BJ (cell line): ENCODE data around the gene ELFN2. TPM values are rescaled to one million over a fixed set of nuclear protein-coding genes. Genes with fewer than 3 reads are reported as not detected.

Experiments used
- CTCF ChIA-PET: fragments of 350-600 bp; formaldehyde crosslinking; extraction: SDS; loops from one replicate; lab custom pipeline; 2021; ENCODE audit warnings: antibody characterized with exemption, inconsistent platforms; lab: Yijun Ruan, JAX
- POLR2A ChIA-PET: fragments of 300-600 bp; sonication (Branson Sonifier 250); formaldehyde crosslinking; extraction: SDS; loops from one replicate; lab custom pipeline; 2021; ENCODE audit warnings: antibody characterized with exemption; lab: Charles Lee
- DNase-seq: peaks from one replicate; pipeline ENCODE4 v3.0.0-alpha.2; 2011; ENCODE audit warnings: low read depth
- H3K27me3 ChIP-seq: 2 replicates; pipeline ENCODE4 v1.6.0; 2011; ENCODE audit warnings: low read length; ENCODE audit not compliant: control insufficient read depth, insufficient read depth
- H3K36me3 ChIP-seq: 2 replicates; pipeline ENCODE4 v1.5.1; 2011; ENCODE audit warnings: low read length; ENCODE audit not compliant: control insufficient read depth, insufficient read depth
- H3K4me3 ChIP-seq: 2 replicates; pipeline ENCODE4 v1.5.1; 2011; ENCODE audit warnings: low read depth, mild to moderate bottlenecking, control low read depth, low read length
- polyA plus RNA-seq: library from polyadenylated mRNA; depleted of rRNA; stranded (reverse); fragments of >200 nt; gene quantifications from 2 replicates; pipeline ENCODE4 v1.2.3, GENCODE V29; 2011
- TF ChIP-seq, protein P1 (sequence below): IDR thresholded peaks from 2 replicates; pipeline ENCODE4 v1.5.1; 2011; ENCODE audit warnings: low read depth, mild to moderate bottlenecking, control low read depth, inconsistent platforms, low read length, moderate library complexity; ENCODE audit not compliant: insufficient read depth

The ELFN2 gene
- polyA plus RNA-seq, 1 experiment: 0.34 TPM

GRCh38 chr22:37433786-37434185 lies 6.5 kb upstream of the ELFN2 start:
- DNase-seq: no peak
- ChIA-PET POLR2A (no interaction called here), CTCF (interaction anchor here (1.4 to 7.6 kb wide), 2 partner anchors 111 to 174 kb away, joined by 6 to 196 read pairs; no protein-coding TSS in a partner anchor)

DNA sequence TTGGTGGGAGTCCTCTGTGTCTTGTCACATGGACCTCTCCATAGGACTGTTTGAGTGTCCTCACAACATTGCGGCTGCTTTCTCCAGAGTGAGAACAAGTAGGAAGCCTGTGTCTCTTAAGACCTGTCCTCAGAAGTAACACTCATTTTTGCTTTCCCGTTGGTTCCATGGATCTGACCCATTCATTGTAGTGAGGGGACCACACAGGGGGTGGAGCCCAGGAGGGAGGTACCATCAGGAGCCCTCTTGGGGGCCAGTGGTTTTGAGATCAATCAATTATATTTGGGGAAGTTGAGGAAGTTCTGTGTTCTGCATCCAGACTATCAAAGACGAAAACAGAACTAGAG lies 5.4 kb upstream of the ELFN2 start:
- POLR2A ChIA-PET: no interaction called here

More at GRCh38 chr22:37433786-37434185, 6.5 kb upstream of the ELFN2 start:
- Histone ChIP-seq H3K36me3 (no peaks in the 10 kb centered on the region), H3K4me3 (no peak overlapping the region), H3K27me3 (no peaks in the 10 kb centered on the region)
- TF ChIP-seq, protein P1, sequence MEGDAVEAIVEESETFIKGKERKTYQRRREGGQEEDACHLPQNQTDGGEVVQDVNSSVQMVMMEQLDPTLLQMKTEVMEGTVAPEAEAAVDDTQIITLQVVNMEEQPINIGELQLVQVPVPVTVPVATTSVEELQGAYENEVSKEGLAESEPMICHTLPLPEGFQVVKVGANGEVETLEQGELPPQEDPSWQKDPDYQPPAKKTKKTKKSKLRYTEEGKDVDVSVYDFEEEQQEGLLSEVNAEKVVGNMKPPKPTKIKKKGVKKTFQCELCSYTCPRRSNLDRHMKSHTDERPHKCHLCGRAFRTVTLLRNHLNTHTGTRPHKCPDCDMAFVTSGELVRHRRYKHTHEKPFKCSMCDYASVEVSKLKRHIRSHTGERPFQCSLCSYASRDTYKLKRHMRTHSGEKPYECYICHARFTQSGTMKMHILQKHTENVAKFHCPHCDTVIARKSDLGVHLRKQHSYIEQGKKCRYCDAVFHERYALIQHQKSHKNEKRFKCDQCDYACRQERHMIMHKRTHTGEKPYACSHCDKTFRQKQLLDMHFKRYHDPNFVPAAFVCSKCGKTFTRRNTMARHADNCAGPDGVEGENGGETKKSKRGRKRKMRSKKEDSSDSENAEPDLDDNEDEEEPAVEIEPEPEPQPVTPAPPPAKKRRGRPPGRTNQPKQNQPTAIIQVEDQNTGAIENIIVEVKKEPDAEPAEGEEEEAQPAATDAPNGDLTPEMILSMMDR: no peak

DNA sequence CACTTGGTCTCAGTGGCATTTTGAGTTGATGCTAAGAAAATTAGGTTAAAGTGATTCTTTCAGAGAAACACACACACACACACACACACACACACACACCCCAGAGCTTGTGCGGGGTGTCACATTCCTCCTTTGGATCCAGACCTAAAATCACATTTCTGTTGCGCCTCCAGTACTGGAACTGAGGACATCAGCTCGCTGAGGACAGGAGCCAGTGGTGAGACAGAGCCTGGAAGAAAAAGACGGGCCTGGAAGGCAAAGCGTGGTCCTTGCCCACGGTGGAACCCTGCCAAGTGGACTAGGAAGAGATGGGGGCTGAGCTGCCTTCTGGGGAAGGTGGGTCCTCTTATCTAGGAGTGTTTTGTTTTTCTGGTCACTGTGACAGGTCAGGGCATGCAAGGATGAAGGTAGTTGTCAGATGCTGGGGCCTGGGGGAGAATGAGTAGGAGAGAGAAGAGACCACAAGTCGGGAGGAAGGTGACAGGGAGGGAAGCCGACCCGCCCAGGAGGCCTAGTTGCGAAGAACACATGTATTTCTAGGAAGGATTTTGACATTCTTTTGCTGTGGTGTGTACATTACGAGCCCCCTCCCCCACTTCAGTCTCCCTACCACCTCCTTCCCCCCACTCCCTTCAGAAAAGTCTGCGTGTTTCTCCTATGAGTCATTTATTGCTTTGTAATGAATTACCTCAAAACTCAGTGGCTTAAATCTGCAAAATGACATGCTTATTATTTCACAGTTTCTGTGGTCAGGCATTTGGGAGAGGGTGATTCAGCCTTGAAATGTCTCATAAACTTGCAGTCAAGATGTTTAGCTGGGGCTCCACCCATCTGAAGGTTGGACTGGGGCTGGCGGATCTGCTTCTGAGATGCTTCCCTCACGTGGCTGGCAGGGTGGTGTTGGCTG lies 4.8 kb upstream of the ELFN2 start:
- ChIA-PET CTCF (interaction anchor here (0.6 to 7.6 kb wide), 9 partner anchors 7 to 1964 kb away, joined by 3 to 196 read pairs (median 3); no protein-coding TSS in a partner anchor), POLR2A (no interaction called here)
- Histone ChIP-seq H3K36me3 (no peaks in the 10 kb centered on the region), H3K4me3 (no peak overlapping the region), H3K27me3 (0 out of 2 replicates have a peak, but pooled peaks cover 3% of the 10 kb centered on the region)
- TF ChIP-seq, protein P1: no peak
- DNase-seq: peak; percentile 99

More for the DNA sequence above, 5.4 kb upstream of the ELFN2 start:
- TF ChIP-seq, protein P1: no peak
- Histone ChIP-seq H3K36me3 (no peaks in the 10 kb centered on the region), H3K27me3 (0 out of 2 replicates have a peak, but pooled peaks cover 3% of the 10 kb centered on the region), H3K4me3 (no peak overlapping the region)
- CTCF ChIA-PET: interaction anchor here (1.0 to 7.6 kb wide), 5 partner anchors 15 to 172 kb away, joined by 3 to 196 read pairs (median 3); no protein-coding TSS in a partner anchor
- no peak for DNase-seq

DNA sequence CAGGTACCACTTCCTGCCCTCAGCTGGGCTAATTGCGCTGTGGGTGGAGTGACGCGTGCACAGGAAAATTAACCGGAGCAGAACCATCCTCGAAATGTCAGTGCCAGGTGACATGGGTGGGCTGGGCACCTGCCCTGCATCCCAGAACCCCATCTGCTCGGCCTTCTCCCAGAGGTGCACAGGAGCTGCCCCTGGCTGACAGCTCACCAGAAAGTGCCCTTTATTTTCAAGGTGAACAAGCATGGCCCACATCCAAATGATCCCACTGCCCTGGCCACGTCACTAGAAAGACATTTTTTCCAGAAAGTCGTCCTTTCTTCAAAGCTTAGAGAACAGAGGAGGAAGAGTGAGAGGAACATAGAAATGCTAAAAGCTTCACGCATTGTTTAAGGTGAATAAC lies 4.1 kb upstream of the ELFN2 start:
- ChIA-PET CTCF (interaction anchor here (0.6 to 7.6 kb wide), 8 partner anchors 8 to 1963 kb away, joined by 3 to 196 read pairs (median 4); no protein-coding TSS in a partner anchor), POLR2A (no interaction called here)
- Histone ChIP-seq H3K27me3 (peaks cover 5% of the 10 kb centered on the region; the same call in 1 of the 2 replicates), H3K4me3 (no peak overlapping the region), H3K36me3 (no peaks in the 10 kb centered on the region)
- DNase-seq: no peak
- TF ChIP-seq, protein P1: no peak

GRCh38 chr22:37430941-37431340 lies 3.7 kb upstream of the ELFN2 start:
- ChIA-PET POLR2A (no interaction called here), CTCF (interaction anchor here (0.6 to 7.6 kb wide), 6 partner anchors 8 to 108 kb away, joined by 3 to 196 read pairs (median 14); no protein-coding TSS in a partner anchor)
- H3K4me3 ChIP-seq: no peak overlapping the region
- H3K36me3 ChIP-seq: no peaks in the 10 kb centered on the region
- TF ChIP-seq, protein P1: no peak
- no peak for DNase-seq
- peaks cover 6% of the 10 kb centered on the region; the same call in 1 of the 2 replicates for H3K27me3 ChIP-seq
